Erythroblast (primary cell): Measurements from ENCODE around the gene MAPRE2.

ENCODE experiments used
- GATA1 ChIP-seq: IDR thresholded peaks from 2 replicates; pipeline ENCODE4 v1.6.1; 2011; ENCODE audit warnings: low read depth, mild to moderate bottlenecking, control low read depth, low read length, moderate library complexity
- POLR2A ChIP-seq: IDR thresholded peaks from 2 replicates; pipeline ENCODE4 v1.6.1; 2011; ENCODE audit warnings: mild to moderate bottlenecking, low read length

GRCh38 chr18:35171315-35171987 is 130.2 kb downstream of the MAPRE2 start:
- peak; percentile 11 for TF ChIP-seq POLR2A
- TF ChIP-seq GATA1: no peak
